Stimulated activated naive CD4-positive, alpha-beta T cell treated with Interleukin-2 at 50 U/mL for 16 hours (primary cell): ENCODE measurements around the gene AQP6.

ENCODE experiments used
- DNase-seq: peaks from one replicate; lab custom pipeline; 2025; lab: John Stamatoyannopoulos, UW

The AQP6 gene, protein sequence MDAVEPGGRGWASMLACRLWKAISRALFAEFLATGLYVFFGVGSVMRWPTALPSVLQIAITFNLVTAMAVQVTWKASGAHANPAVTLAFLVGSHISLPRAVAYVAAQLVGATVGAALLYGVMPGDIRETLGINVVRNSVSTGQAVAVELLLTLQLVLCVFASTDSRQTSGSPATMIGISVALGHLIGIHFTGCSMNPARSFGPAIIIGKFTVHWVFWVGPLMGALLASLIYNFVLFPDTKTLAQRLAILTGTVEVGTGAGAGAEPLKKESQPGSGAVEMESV

DNA sequence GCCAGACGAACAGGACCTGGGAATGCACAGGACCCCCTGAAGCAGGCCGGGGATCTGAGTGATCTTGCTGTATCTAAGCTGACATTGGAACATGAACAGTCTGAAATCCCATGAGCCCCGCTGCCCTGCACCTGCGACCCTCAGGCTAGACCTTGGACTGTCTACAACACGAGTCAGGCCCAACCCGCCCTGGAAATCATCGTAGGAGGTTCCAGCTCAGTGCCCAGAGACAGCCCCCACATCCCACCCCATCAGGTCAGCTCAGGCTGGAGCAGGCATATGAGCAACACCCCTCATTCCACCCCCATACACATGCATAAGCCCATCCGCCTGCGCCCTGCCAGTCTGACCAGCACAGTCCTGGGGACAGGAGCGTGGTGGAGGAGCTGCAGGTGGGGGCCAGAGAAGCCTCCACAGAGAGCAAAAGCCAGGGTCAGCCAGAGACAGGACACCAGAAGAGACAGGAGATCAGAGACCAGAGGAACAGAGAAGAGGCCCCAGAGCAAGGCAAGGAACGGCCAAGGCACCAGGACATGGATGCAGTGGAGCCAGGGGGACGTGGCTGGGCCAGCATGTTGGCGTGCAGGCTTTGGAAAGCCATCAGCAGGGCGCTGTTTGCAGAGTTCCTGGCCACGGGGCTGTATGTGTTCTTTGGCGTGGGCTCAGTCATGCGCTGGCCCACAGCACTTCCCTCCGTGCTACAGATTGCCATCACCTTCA, at the start of gene AQP6:
Gene AQP6 (plus strand): TSS at position 307 of the 720 bp plus-strand sequence. CDS start 227 bp downstream, at position 534.
- DNase-seq: no peak

DNA sequence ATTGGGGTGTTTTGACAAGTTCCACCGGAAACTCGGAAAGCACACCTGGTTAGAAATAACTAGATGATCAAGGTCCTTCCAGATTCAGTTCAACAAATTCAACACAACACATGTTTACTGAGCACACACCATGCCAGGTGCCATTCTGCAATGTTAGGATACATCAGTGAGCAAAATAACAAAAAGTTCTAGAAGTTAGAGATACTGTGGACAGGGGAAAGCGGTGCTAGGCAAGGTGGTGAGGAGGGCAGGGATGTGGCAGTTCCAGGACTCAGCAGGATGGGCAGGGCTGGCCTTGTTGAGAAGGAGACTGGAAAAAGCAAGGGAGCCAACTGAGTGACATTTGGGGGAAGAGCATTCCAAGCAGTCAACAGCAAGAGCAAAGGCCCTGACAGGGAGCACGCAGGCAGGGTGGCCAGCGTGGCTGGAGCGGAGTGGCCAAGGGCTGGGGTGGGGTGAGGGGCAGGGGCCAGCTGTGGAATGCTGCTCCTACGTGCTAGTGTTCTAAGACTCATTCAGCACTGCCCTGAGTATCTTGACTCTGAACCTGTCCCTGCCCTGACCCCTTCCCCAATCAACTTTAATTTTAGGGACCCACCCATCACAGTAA, 49.6 kb upstream of the AQP6 start:
- DNase-seq: no peak

DNA sequence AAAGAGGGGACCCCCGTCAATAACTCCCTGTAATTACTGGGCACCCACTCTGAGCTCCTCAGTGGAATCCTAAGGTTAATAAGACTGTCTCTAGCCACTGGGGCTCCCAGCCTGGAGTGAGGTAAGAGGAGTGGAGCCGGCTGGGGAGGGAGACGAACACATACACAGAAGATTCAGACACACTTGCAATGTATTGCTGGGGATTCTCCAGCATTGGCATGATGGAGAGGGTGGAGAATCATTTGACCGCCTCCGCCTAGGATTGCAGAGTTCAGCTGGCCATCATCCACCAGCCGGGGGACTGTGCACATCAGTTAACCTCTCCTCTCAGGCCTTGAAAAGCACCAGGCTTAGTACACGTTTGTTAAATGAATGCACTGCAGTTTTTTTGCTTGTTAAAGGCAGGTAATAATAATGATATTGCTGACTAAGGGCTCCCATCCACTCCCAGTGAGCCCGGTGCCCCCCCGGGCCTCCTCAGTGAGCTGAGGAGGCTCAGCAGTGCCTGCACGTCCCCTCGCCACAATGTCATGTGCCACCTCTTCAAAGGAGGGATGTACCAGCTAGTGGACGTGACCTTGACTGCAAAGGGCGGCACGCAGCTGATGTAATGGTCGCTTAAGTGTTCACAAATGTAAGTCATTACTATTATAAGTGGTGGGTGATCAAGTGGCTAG, 48.7 kb upstream of the AQP6 start:
- no peak for DNase-seq

DNA sequence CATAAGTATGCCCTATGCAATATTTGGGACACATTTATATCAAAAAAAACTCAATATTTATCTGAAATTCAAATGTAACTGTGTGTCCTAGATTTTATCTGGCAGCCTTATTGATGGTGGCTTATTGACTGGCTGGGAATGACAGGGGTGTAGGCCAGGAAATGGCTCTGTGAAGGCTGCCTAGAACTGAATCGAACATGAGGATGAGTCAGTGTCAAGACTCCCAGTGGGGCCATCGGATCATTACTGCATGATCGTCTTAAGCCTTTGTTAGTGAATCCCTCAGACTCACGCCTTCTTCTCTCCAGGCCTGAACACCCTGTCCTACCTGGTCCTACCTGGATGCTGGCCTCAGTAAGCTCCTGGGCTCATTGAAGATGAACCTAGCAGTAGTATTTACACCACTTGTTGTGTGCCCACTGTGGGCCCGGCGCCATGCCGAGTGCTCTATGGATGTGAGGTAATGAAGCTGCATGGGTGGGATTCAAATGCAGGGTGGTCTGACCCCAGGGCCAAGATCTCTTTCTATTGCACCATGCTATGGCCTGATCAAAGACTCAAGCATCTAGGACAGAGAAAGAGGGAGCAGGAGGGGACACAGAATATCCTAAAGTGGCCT, 48.0 kb upstream of the AQP6 start:
- no peak for DNase-seq

DNA sequence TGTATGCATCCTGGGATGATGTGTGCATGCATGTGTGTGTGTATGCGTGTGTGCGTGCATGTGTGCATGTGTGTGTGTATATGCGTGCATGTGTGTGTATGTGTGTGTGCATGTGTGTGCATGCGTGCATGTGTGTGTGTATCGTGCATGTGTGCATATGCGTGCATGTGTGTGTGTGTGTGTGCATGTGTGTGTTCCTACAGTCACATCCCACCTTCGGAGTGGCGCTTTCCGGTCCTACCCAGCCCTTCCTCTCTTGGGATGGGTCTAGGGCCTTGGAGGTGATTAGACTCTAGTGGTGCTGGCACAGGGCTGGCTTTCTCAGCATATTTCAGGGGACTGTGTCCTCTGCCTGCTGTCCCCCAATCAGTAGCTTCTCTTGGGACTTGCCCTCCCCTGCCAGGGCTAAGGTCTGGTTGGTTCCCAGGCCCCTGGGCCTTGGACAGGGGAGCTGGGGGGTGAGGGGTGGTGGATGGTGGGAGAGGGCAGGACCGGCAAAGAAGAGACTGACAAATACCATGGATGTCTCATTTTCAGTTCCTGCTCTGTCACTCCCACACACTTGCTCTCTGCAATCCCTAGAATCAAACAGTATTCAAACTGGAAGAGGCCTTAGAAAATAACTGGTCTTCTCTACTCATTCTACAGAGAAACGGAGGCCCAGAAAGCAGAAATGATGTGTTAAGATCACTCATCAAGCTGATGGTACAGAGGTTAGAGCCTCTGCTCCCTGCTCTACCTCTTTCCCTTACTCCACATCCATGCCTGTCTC, 47.1 kb upstream of the AQP6 start:
- DNase-seq: no peak

DNA sequence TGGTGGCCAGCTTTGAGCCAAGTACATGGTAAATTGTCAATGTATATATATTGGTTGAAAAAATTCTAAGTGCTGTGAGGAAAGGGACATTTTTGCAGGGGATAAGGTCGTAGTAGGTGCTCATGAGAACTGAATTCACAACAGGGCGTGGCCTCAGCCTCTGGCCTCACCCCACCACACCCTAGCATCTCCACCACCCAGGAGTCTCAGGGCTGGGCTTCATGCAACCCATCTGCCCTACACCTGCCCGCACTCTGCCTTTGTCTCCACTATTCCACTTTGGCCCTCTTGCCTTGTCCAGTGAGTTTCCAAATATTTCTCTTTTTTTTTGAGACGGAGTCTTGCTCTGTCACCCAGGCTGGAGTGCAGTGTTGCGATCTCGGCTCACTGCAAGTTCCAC, 44.3 kb upstream of the AQP6 start:
- no peak for DNase-seq

DNA sequence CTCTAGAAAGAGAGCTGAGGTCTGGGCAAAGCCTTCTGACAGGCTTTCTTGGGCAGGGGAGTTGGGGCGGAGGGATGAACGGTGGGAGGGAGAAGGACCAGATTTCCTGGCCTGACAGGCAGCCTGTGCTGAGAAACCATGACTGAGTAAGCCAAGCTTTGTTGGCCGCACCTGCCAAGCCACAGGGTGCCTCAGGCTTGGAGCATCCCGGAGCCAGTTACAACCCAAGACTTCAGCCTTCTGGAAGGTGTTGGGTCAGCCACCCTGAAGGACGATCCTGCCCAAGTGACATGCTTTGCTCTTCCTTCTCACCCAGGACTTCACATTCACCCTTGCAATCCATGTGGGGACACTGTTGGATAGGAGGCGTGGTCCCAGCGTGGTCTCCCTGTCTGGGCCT, 43.2 kb upstream of the AQP6 start:
- no peak for DNase-seq

DNA sequence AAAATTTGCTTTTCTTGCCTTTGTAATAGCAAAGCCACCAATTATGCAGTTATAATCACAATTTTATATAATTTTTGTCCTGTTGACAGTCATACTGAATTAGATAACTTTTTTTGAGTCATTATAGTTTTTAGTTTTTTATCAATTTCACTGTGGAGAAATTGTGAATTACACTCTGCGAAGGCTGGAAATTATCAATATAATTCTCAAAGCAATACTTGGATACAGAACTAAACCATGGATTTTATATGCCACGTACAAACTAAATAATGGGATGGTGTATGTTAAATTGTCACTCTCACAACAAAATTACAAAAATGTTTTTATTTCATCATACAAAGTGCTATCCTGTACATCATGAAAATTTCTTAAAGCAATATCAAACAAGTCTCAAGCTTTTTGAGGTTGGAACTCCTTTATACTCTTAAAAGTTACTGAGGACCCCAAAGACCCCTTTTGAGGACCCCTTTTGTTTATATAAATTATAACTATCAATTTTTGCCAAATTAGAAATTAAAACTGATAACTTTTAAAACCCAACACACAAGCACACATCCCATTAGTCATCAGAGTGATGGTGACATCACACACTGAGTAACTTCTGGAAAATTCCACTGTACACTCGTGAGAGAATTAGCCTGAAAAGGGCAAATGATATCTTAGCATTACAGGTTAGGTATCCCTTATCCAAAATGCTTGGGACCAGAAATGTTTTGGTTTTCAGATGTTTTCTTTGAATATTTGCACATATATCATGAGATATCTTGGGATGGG, 42.0 kb upstream of the AQP6 start:
- DNase-seq: no peak

DNA sequence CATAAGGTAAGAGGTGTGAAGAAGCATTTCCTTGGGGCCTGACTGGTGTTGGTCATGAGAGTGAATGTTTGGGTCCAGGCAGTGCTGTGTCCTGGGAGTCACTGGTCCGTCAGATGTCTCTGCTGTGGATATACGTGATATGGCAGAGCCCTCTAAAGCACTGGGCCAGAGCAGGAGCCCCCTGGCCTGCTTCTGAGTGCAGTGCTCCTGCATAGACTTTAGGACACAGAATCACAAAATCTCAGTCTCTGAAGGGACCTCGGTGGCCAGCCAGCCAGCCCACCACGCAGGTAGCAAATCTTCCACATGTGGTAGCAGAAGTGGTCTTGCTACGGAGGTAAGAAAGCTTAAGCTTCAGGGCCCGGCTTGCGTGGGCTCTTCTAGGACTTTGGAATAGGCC, 40.7 kb upstream of the AQP6 start:
- no peak for DNase-seq

DNA sequence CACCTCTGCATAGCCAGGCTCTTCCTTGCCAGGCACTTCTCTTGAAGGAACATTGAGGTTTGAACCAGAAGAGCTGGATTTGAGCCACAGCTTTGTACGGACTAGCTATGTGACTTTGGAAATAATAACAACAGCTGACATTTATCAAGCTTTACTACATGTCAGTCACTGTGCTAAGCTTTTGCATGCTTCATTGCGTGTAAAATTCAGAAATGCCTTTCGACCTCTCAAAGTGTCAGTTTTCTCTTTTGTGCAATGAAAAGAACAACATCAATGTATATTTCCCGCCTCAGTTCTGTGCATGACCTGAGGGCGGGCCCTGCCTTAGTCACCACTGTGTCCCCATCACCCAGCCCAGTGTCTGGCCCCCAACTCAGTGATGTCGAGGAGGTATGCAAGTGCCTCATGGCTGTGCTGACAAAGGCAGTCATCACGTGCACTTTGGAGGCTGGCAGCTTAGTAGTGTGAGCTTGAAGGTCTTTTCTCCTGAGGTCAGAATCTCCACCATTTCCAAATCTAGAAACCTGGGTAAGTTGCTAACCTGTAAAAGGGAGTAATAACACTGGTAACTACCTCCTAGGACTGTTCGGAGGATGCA, 40.1 kb upstream of the AQP6 start:
- no peak for DNase-seq

DNA sequence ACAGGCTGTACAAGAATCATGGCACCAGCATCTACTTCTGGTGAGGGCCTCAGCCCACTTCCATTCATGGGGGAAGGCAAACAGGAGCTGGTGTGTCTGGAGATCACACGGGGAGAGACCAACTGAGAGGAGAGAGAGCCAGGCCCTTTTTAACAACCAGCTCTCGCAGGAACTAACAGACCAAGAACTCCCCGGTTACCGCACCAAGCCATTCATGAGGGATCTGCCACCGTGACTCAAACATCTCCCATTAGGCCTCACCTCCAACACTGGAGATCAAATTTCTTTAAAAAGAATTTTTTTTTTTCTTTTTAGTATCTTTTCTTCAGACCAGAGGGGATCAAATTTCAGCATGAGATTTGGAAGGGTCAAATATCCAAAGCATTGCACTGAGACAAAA, 39.0 kb upstream of the AQP6 start:
- no peak for DNase-seq

DNA sequence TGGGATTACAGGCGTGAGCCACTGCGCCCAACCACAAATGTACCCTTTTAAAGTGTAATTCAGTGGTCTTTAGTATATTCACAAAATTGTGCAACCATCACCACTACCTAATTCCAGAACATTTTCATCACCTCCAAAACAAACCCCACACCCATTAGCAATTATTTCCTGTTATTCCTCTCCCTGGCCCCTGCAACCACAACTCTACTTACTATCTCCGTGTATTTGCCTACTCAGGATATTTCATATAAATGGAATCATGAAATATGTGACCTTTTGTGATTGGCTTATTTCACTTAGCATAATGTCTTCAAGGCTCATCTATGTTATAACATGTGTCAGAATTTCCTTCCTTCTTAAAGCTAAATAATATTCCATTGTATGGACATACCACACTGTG, 38.2 kb upstream of the AQP6 start:
- DNase-seq: no peak

DNA sequence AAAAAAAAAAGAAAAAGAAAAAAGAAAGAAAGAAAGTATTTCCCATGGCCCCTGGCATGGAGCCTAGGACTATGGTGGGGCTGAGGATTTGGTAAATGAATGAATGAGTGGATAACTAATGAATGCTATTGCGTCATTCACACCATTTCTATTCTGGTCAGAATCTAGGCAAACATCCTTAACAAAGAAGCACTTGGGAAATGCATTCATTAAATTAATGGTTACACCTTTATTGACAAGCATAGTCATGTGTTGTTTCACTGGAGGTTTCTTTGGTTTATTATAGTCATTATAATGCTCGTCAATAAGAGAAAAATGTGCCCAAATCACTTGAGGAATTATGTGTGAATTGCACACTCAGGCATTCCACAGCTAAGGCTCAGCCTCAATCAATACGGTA, 35.8 kb upstream of the AQP6 start:
- DNase-seq: no peak

DNA sequence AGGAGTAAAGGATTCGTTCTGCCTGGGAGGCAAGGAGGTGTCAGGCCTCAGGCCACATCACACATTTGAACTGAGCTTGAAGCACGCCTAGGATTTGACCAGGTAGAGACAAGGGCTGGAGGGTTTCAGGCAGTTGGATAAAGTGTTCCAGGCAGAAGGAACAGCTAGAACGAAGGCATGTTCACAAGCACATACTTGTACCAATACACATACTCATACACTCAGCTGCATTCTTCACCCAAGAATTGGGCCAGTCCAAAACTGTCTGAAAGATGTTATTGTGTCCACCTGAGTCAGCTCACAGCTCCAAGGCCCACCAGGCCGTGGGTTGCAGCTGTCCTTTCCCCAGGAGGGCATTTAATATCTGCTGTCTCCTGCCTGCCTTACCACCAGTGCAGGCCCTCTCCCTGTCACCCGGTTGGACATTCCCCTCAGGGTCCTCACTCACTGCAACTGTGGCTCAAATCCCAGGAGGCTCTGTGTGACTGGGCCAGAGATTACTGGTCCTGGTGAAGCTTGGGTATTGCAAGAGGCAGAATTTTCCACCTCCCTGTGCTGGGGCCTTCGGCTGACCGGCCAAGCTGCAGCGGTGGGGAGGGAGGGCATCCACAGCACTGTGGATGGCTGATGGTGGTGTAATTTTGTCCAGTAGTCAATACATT, 35.0 kb upstream of the AQP6 start:
- no peak for DNase-seq

DNA sequence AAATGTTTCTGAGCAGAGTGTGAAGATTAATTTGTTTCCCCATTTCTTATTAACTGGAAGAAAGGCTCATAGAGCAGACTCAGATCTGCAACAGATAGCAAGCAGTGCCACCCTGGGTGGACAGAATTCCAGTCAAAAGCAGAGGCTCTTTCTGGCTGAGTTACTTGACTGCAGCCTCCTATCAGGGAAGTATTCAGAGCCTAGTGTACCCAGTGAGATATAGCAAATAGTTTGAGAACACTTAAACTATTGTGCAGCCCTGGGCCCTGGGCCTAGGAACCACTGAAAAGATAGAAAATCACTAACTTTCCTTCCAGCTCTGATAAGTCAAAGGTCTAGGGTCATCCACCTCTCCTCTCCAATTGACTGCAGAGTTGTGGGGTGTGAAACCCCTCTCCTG, 33.4 kb upstream of the AQP6 start:
- DNase-seq: no peak

DNA sequence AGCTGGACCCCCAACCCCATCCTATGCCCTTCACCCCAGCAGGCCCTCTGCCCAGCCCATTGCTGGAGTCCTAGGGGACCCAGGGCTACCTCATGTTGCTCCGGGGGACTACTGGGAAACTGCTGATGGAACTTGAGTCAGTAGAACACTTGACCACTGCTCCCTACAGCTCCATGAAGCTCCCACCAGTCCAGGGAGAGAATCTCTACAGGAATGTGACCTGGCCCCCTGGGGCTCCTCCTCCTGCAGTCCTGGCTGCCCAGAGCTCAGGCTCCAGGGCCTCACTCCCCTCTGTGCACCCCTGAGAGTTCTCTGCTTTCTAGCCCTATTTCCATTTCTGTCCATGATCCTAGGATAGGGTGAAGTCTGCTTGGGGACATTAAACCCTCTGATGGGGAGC, 33.0 kb upstream of the AQP6 start:
- no peak for DNase-seq

DNA sequence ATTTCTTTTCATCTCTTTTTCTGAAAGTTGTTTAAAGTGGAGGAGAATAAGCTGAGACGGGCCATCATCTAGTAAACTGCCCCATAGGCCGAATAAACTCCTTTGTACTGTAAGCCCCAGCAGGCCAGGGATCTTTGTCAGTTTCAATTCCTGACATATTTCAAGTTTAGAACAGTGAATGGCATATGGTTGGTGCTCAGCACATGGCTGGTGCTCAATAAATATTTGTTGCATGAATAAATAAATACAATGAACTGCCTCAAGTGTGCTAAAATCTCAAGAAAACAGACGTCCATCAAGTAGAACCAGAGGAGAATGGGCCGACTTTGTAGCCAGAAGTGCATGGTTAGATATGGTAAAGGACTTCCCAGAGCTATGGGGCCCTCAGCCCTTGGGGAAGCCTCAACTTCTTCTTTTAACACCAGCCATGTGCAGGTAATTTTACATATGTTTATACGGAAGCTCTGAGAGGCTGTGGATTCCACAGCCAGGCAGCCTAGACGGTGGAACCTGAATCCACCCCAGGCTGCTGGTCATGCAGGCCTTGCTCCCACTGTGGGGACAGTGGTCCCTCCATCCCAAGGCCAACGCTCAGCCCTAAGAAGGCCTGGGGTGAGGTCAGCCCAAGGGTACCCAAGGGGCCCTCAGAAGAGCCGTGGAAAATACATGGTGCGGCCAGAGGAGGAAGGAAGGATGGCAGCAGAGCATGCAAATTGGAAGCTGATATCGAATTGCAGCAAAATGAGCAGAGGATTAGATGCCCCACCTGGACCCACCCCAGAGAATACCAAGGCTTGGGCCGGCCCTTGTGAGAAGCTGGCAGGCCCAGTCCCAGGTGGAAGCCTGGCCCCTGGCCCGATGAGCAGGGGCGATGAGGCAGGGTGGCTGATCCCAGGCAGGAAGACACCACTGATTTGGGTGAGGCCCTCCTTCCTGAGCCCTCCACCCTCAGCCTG, 30.9 kb upstream of the AQP6 start:
- DNase-seq: no peak

DNA sequence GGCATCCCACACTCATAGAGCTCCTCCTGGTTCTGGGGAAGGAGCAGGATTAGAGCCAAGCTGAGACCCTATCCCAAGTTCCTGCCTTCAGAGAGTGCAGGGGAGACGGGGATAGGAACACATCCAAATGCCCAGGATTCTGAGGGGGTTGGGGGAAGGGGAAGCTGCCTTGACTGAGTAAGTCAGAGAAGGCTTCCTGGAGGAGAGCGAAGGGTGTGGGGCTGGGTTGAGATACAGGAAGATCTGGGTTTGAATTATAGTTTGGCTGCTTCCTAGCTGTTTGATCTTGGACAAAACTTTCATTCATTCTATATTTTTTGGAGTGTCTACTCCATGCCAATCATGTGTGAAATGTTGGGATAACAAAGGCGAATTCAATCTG, 30.2 kb upstream of the AQP6 start:
- no peak for DNase-seq
